Measurements from ENCODE around the gene AGXT. TPM values are rescaled to one million over a fixed set of nuclear protein-coding genes. Genes with fewer than 3 reads are reported as not detected.
A peak's percentile ranks its signal among the peaks of the same experiment; 100 is the strongest.

The AGXT gene
- total RNA-seq, 8 experiments from 2014 or later: 0.14 to 1.00 (median 0.38) TPM; not detected in 3

DNA sequence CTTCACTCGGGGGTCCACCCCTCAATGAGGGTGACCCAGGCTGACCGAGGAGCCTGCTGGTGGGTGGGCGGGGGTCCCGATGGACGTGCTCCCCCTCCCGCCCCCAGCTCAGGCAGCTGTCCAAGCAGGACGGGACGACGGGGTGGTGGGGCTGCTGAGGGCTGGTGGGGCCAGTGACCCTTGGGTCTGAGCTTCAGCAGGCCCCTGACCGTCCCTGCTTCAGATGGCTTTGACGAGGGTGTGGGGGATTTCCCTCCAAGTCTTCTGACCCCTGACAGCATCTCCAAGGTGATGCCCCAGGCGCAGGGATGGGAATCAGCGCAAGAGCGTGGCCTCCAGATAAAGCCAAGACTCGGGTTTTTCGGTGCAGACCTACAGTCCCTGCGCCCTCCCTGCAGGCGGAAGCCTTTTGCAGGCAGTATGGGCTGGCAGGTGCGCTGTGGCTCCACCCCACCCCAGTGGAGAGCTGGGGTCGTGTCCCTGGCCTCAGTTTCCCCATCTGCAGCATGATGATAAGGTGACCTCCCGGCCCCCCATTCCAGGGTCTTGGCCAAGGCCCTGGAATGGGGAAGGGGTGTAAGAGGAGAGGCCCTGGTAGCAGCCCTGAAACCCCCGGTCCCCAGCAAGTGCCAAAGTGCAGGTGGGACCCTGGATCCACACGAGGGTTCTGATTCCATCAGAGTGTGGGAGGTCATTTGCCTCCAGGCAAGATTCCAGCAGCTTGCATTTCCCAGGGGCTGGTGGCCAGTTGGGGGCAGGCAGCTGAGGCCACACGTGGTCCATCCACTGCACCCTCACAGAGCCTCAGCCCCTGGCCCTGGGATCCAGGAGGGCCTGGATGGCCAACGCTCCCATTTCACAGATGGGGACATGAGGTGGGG, 46.3 kb downstream of the AGXT start:
- 61 to 100% (median 90%) methylated on average over 1 to 4 of the region's 25 CpGs; no CpG with 5 or more reads in 5 of the 10 experiments for WGBS, 10 experiments
- Histone ChIP-seq H3K27ac (no peak overlapping the region), H3K4me3 (no peak overlapping the region), H3K4me1 (replicated peaks in 1 of 2) (peaks cover 7 to 16% of the 10 kb centered on the region in 2 donors)
- in situ Hi-C loops (cut with MboI; ENCODE audit: low pct_unique_long_range_greater_than_20kb in 2 of 9, low sequenced_read_pairs in 9 of 9, unreplicated experiment in 9 of 9): no loop called here
- peak in 6 of 8 experiments; percentile 2 to 20 (median 10) for ATAC-seq (replicated peaks in 6 of 8)

DNA sequence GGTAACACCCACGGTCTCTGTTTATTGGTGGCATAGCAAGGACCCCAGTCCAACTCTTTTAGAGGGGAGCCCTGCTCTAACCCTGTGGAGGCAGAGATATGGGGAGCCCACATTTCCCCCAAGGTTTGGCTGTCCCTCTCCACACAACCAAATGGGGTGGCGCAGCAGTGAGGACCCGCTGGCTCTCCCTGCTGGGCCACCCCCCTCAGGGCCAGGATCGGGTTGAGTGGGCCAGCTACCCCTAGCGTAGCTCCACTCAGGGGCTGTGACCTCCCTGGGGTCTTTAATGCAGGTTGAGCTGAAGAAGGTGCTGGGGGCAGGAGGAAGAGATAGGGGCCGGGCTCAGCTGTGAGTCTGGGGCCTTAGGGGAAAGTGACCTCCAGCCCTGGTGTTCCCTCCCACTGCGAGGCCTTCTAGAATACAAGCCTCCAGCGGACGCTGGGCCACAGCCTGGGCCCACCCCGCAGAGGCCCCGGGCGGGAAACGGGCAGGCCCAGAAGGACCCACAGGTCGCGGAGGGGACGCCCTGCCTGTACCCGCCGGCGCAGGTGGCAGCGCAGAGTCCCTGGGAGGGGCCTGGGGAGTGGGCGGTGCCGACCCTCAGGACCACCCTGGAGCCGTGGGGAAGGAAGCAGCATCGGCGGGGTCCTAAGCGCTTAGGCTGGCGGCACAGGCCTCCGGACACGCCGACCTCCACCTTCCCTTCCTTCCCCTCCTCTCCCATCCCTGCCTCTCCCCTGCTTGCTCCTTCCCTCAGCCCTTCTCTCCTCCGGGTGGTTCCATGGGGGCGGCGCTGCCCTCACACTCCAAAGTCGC, 47.1 kb downstream of the AGXT start:
- Histone ChIP-seq H3K4me3 (peak overlapping the region in 1 of 5 donors; percentile 9), H3K4me1 (replicated peaks in 1 of 2) (peaks cover 7 to 16% of the 10 kb centered on the region in 2 donors), H3K27ac (no peak overlapping the region)
- 33 to 100% (median 53%) methylated on average over 1 to 9 of the region's 34 CpGs; no CpG with 5 or more reads in 7 of the 10 experiments for WGBS, 10 experiments
- peak in 5 of 8 experiments; percentile 23 to 61 (median 47) for ATAC-seq (replicated peaks in 6 of 8)
- in situ Hi-C loops (cut with MboI; ENCODE audit: low pct_unique_long_range_greater_than_20kb in 2 of 9, low sequenced_read_pairs in 9 of 9, unreplicated experiment in 9 of 9): no loop called here

DNA sequence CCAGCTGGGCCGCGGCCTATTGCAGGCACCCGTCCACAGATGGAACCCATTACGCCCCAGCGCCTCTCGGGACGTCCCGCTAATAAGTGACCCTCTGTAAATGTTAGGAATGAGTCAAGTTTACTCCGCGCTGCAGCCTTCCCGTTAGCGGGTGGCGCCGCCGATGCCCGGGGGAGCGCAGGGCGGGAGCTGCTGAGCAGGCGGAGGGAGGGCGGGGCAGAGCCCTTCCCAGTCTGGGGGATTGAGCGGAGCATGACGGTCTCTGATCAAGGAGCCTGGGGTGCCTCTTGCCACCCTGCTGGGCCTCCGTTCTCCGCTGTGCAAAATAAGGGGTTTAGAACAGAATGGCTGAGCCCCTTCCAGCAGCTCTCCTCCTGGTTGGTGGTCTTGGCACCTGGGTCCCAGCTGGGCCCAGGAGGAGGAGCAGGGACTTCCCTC, 48.0 kb downstream of the AGXT start:
- H3K4me1 ChIP-seq (replicated peaks in 1 of 2): peaks cover 7 to 16% of the 10 kb centered on the region in 2 donors
- H3K4me3 ChIP-seq: no peak overlapping the region
- peak; percentile 56 to 92 (median 70) for ATAC-seq (replicated peaks in 6 of 8)
- in situ Hi-C loops (cut with MboI; ENCODE audit: low pct_unique_long_range_greater_than_20kb in 2 of 9, low sequenced_read_pairs in 9 of 9, unreplicated experiment in 9 of 9): no loop called here
- no peak overlapping the region for H3K27ac ChIP-seq
- no CpG with 5 or more reads among the region's 24 CpGs for WGBS, 10 experiments

DNA sequence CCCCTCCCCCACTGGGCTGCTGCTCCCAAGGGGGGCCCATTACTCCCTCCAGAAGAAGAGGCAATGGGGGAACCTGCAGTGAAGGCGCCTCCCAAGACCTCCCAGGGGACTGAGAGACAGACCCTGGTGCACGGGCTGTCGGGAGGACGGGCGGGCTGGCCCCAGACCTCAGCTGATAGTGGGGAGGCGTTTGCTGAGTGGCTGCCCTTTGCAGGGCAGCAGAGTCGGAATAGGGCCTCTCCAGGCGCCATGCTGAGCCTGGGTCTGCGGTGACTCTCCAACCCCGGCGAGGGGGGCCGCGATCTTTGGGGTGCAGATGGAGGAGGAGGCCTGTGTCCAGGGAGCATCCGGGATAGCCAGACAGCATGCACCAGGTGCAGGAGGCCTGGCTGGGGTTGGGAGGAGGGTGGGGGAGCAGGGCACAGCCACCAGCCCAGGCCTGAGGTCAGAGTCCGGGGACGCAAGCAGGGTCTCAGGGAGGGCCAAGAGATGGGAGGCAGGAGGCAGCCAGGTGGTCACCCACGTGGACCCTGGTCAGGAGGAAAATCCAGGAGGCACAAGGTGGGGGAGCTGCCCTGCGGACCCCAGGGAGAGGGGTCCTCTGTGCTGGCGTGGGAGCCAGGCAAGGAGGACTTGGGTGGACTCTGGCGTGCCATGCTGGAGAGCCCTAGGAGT, 48.5 kb downstream of the AGXT start:
- no peak overlapping the region for H3K27ac ChIP-seq
- 60 to 100% methylated on average over 1 of the region's 20 CpGs; no CpG with 5 or more reads in 8 of the 10 experiments for WGBS, 10 experiments
- in situ Hi-C loops (cut with MboI; ENCODE audit: low pct_unique_long_range_greater_than_20kb in 2 of 9, low sequenced_read_pairs in 9 of 9, unreplicated experiment in 9 of 9): no loop called here
- peak in 4 of 8 experiments; percentile 11 to 18 (median 12) for ATAC-seq (replicated peaks in 6 of 8)
- peaks cover 7 to 16% of the 10 kb centered on the region in 2 donors for H3K4me1 ChIP-seq (replicated peaks in 1 of 2)
- H3K4me3 ChIP-seq: no peak overlapping the region

DNA sequence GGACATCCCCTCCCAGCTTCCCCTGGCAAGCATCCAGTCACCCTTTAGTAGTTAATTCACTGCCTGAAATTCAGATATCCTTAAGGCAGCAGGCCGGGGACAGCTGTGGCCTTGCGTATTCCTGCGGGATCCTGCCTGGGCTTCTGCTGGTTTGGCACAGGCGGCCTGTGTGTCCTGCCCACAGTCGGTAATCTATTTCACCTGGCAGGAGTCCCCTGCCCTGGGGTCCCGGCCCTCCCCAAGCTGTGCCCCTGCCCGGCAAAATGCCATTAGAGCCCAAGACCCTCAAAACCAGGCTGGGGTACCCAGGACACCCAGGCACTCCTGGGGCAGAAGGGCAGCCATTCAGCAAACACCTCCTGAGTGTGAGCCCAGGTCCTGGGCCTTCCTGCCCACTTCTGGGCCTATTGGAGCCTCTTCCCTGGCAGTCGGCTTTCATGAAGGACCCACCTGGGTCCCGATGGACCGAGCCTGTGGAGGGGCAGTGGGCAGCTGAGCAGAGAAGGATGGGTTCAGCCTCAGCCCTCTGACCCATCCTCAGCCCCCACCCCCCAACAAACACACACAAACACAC, 49.1 kb downstream of the AGXT start:
- in situ Hi-C loops (cut with MboI; ENCODE audit: low pct_unique_long_range_greater_than_20kb in 2 of 9, low sequenced_read_pairs in 9 of 9, unreplicated experiment in 9 of 9): no loop called here
- Histone ChIP-seq H3K4me1 (replicated peaks in 1 of 2) (peaks cover 11 to 22% of the 10 kb centered on the region in 2 donors), H3K27ac (no peak overlapping the region)

DNA sequence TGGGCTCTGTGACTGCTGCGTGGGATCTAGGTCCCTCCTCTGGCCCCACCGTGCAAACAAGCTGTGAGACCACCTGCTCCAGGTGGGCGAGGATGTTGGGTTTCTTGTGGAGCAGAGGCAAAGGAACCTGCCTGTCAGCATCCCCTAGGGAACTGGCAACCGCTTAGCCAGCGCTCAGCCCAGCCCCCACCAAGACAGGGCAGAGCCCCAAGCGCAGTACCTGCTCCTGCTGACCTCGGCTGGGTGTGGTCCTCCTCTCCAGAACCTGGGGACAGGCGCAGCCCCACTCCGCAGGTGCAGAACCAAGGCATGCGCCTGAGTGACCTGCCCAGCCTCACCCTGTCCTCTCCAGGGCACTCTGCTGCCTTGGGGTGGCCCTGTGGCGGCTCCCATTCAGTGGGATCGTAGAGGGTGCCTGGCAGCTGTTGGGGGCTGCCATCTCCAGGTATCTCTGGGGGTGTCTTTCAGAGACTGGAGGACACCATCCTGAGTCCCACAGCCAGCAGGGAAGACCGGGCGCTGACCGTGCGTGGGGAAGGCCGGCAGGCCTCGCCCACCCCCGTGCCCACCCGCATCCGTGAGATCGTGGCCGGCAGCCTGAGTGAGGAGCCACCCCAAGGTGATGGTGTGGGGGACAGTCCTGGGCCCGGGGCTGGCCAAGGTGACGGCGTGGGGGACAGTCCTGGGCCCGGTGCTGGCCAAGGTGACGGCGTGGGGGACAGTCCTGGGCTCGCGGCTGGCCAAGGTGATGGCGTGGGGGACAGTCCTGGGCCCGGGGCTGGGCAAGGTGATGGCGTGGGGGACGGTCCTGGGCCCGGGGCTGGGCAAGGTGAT, 49.9 kb downstream of the AGXT start:
- no peak for ATAC-seq (replicated peaks in 6 of 8)
- H3K4me3 ChIP-seq: no peak overlapping the region
- no peak overlapping the region for H3K27ac ChIP-seq
- peaks cover 13 to 24% of the 10 kb centered on the region in 2 donors for H3K4me1 ChIP-seq (replicated peaks in 1 of 2)
- in situ Hi-C loops (cut with MboI; ENCODE audit: low pct_unique_long_range_greater_than_20kb in 2 of 9, low sequenced_read_pairs in 9 of 9, unreplicated experiment in 9 of 9): no loop called here
- 85 to 100% (median 100%) methylated on average over 1 to 7 of the region's 36 CpGs; no CpG with 5 or more reads in 7 of the 10 experiments for WGBS, 10 experiments

More for the DNA sequence above, 49.1 kb downstream of the AGXT start:
- WGBS, 10 experiments: 80 to 90% (median 81%) methylated on average over 1 to 4 of the region's 10 CpGs; no CpG with 5 or more reads in 6 of the 10 experiments
- ATAC-seq (replicated peaks in 6 of 8): peak in 1 of 8 experiments; percentile 3
- no peak overlapping the region for H3K4me3 ChIP-seq

DNA sequence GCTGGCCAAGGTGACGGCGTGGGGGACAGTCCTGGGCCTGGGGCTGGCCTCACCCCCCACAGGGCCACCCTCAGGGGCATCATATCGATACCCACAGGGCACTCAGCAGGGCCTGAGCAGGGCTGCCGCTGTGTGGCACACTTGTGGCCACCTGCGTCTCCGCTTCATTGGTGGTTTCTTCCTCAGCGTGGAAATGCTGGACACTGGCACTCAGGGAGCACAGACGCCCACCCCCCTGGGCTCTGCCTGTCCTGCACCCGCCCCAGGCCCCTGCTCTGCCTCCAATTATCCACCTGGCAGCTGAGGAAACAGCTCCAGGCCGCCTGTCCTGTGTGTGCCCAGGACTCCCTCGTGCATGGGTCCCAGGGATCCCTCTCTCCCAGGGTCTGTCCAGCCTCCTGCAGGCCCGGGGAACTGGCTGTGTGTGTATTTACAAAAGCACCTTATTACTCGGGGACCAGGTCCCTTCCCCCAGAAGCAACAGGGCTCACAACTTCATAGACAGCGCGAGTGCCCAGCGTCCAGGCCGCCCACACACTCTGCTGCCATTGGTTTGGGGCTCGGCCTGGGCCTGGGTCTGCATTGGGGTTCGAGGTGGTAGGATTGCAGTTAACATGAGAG, 50.6 kb downstream of the AGXT start:
- Histone ChIP-seq H3K4me1 (replicated peaks in 1 of 2) (peaks cover 13 to 24% of the 10 kb centered on the region in 2 donors), H3K4me3 (no peak overlapping the region), H3K27ac (no peak overlapping the region)
- no peak for ATAC-seq (replicated peaks in 6 of 8)
- WGBS, 10 experiments: 20 to 83% (median 61%) methylated on average over 2 to 8 of the region's 19 CpGs; no CpG with 5 or more reads in 6 of the 10 experiments
- in situ Hi-C loops (cut with MboI; ENCODE audit: low pct_unique_long_range_greater_than_20kb in 2 of 9, low sequenced_read_pairs in 9 of 9, unreplicated experiment in 9 of 9): no loop called here

DNA sequence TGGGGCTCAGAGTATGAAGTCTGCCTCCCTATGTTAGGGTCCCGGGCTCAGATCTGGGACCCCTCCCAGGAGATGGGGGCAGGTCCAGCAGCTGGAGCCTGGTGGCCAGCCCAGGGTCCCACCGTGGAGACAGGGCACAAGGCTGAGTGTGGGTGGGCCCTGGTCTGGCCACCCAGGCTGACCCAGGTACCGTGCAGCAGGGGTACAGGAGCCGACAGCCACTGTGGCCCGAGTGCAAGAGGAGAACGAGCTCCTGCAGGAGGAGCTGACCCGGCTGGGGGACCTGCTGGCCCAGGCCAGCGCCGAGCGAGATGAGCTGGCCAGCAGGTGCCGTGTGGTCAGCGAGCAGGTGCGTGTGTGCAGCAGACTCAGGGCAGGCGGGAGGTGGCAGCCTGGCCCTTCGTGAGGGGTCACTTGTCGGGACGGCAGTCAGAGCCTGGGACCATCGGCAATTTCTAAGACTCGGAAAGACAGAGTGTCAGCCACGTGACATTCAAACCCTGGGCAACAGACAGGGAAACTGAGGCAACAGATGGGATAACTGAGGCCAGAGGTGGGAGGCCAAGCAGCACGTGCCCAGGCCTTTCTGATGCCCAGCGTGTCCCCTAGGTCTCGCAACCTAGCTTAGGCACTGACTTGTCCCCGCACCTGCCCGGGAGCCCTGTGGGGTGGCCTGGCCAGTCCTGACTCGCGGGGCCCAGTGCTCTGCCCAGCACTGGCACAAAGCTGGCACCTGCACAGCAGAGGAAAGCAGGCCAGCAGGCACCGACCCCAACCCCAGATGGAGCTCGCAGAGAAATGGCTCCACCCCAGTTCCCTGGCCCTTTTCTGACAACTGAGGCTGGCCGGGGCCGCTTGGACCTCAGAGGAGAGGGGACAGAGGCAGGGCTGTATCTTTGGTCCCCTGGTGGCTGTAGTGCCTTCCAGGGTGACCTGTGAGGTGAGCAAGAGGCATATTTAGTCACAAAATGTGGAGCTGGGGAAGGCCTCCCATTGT, 51.5 kb downstream of the AGXT start:
- no peak for ATAC-seq (replicated peaks in 6 of 8)
- Histone ChIP-seq H3K4me3 (no peak overlapping the region), H3K27ac (no peak overlapping the region), H3K4me1 (replicated peaks in 1 of 2) (peaks cover 13 to 24% of the 10 kb centered on the region in 2 donors)
- in situ Hi-C loops (cut with MboI; ENCODE audit: low pct_unique_long_range_greater_than_20kb in 2 of 9, low sequenced_read_pairs in 9 of 9, unreplicated experiment in 9 of 9): no loop called here
- WGBS, 10 experiments: 0 to 100% (median 84%) methylated on average over 1 to 21 of the region's 31 CpGs; no CpG with 5 or more reads in 3 of the 10 experiments

DNA sequence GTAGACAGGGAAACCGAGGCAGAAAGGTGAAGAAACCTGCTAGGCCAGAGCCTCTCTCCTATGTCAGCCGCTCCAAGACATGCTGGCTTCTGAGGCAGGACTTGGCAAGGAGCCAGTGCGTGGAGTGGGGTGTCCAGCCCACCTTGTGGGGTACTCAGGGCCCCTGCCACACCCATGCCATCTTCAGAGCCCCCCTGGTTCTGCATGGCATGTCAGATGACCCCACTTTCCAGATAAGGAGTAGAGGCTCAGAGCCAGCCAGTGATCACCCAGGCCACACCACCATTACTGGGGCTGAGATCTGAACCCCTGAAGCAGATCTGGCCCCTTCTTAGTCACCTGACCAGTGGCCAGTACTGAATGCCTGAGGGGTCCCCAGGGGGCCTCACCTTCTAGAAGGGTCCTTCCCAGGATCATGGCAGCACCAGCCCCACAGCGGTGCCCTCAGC, 52.2 kb downstream of the AGXT start:
- in situ Hi-C loops (cut with MboI; ENCODE audit: low pct_unique_long_range_greater_than_20kb in 2 of 9, low sequenced_read_pairs in 9 of 9, unreplicated experiment in 9 of 9): no loop called here
- H3K27ac ChIP-seq: no peak overlapping the region
- H3K4me1 ChIP-seq (replicated peaks in 1 of 2): peaks cover 13 to 18% of the 10 kb centered on the region in 2 donors
- H3K4me3 ChIP-seq: no peak overlapping the region
- WGBS, 10 experiments: 0 to 100% (median 71%) methylated on average over 1 to 2 of the region's 4 CpGs; no CpG with 5 or more reads in 6 of the 10 experiments
- peak in 1 of 8 experiments; percentile 5 for ATAC-seq (replicated peaks in 6 of 8)

DNA sequence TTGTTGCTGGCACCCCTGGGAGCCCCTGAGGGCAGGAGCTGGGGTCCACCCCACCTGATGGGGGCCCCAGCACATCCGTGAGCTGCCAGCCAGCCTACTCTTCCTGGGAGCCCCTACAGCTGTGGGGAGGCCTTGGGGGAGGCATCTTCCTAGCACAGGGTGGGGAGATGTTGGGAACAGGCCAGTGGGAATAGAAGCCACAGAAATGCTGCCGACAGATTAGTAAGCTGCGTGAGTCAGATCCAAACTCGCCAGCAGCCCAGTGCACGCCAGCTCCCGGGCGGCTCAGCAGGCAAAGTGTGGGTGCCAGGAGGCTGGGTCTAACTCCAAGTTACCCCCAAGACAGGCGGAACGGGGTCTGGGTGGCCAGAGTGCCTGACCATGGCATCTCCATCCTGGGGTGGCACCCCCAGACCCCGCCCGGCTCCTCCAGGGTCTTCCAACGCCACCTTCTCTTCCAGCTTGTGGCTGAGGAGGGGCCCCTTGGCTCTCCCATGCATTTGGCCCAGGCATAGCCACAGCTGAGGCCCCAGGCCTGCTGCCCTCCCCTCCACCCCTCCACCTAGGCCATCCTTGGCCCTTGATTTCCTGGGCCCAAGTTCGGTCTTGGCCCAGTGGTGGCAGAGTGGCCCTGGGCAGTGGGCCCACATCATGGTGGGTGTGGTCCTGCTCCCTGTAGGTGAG, 52.8 kb downstream of the AGXT start:
- Histone ChIP-seq H3K4me1 (replicated peaks in 1 of 2) (peaks cover 11 to 15% of the 10 kb centered on the region in 2 donors), H3K27ac (no peak overlapping the region), H3K4me3 (no peak overlapping the region)
- in situ Hi-C loops (cut with MboI; ENCODE audit: low pct_unique_long_range_greater_than_20kb in 2 of 9, low sequenced_read_pairs in 9 of 9, unreplicated experiment in 9 of 9): no loop called here
- peak in 3 of 8 experiments; percentile 32 to 79 (median 77) for ATAC-seq (replicated peaks in 6 of 8)
- 0 to 86% methylated on average over 1 to 6 of the region's 13 CpGs; no CpG with 5 or more reads in 8 of the 10 experiments for WGBS, 10 experiments
